Lung (tissue), 12 donors: Measurements from ENCODE around the gene IQSEC1. TPM values are rescaled to one million over a fixed set of nuclear protein-coding genes. Genes with fewer than 3 reads are reported as not detected.

ENCODE experiments used
- ATAC-seq: fragments of 200-7000 bp; cut with Tn5 transposase; one replicate; pipeline ENCODE4 v1.9.1; 2020; ENCODE audit warnings: moderate number of reproducible peaks; ENCODE audit not compliant: insufficient read depth, low FRiP score
- DNase-seq, 3 donors: peaks; one replicate each; pipeline ENCODE4 v3.0.0-alpha.2; 2013 to 2017
- H3K27ac ChIP-seq, 2 donors: one replicate each; pipeline ENCODE4 v1.5.1; 2013; ENCODE audit warnings: mild to moderate bottlenecking in 2 of 2, moderate library complexity in 2 of 2, control low read depth in 1 of 2, inconsistent platforms in 1 of 2, low read depth in 1 of 2, low read length in 1 of 2
- H3K27me3 ChIP-seq, 3 donors: one replicate each; pipeline ENCODE4 v1.5.1; 2013; ENCODE audit warnings: low read length in 2 of 3; ENCODE audit not compliant: control insufficient read depth in 3 of 3, insufficient read depth in 3 of 3
- H3K36me3 ChIP-seq, 4 donors: one replicate each; pipeline ENCODE4 v1.5.1; 2013; ENCODE audit warnings: low read length in 4 of 4, mild to moderate bottlenecking in 1 of 4, moderate library complexity in 1 of 4; ENCODE audit not compliant: control insufficient read depth in 4 of 4, insufficient read depth in 4 of 4
- H3K4me1 ChIP-seq, 5 donors: one replicate each; pipeline ENCODE4 v1.5.1; 2013; ENCODE audit warnings: low read length in 5 of 5, mild to moderate bottlenecking in 2 of 5, moderate library complexity in 1 of 5; ENCODE audit not compliant: control insufficient read depth in 5 of 5, insufficient read depth in 5 of 5
- H3K4me3 ChIP-seq: one replicate; pipeline ENCODE4 v1.5.1; 2013; ENCODE audit warnings: mild to moderate bottlenecking, control low read depth, moderate library complexity
- H3K9ac ChIP-seq, 2 donors: one replicate each; pipeline ENCODE4 v1.5.1; 2013; ENCODE audit warnings: low read length in 2 of 2, control low read depth in 1 of 2; ENCODE audit not compliant: insufficient read depth in 1 of 2
- H3K9me3 ChIP-seq, 4 donors: one replicate each; pipeline ENCODE4 v1.5.1; 2013; ENCODE audit warnings: low read length in 3 of 4, mild to moderate bottlenecking in 1 of 4, moderate library complexity in 1 of 4; ENCODE audit not compliant: control insufficient read depth in 4 of 4, insufficient read depth in 3 of 4
- WGBS, 2 donors: extraction: QIAGEN DNeasy Blood & Tissue Kit; methylation state at CpG; one replicate each; pipeline ENCODE4 v1.1.7; 2013; 5-methylcytosine and 5-hydroxymethylcytosine counted together
- polyA plus RNA-seq, 2 donors: library from polyadenylated mRNA; stranded (reverse); fragments of 200-250 nt; gene quantifications; one replicate each; pipeline ENCODE4 v1.2.1, GENCODE V29; 2013
- total RNA-seq, 2 donors: library from RNA; depleted of rRNA in 1 of 2; stranded (reverse); fragments of >200 nt in 1 of 2; gene quantifications; one replicate each; pipeline ENCODE4 v1.2.1, GENCODE V29; 2014 to 2021
- TF ChIP-seq, protein P1 (sequence below): IDR thresholded peaks from 2 replicates; pipeline ENCODE4 v1.5.1; 2012; ENCODE audit warnings: mild to moderate bottlenecking; ENCODE audit errors: control extremely low read depth, extremely low read depth
- donor health status: control.
- donor health status: control.
- donor health status: Bipolar disorder and iron deficiency.
- donor health status: healthy.
- donor health status: DM: yes; HTN: yes; CAD: no.

The IQSEC1 gene
- total and polyA plus RNA-seq, 4 donors, result 13.9 to 69.1 (median 31.1) TPM

DNA sequence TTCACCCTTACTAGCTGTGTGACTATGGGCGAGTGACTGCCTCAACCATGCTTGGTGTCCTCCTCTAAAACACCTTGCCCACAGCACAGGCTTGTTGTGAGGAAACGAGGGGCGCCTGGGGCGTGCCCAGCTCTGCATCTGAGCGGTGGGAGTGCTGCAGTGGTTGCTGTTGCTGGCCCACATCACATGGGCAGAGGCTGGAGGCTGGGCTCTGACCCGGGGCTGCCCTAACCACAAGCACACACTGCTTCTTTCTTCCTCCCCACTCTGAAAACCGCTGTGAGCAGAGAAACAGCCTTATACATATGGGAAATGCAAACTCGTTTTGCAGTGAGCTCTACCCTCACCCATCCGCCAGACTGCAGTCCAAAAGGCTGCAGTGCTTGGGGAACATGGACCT lies 157.1 kb downstream of the IQSEC1 start:
- TF ChIP-seq, protein P1, sequence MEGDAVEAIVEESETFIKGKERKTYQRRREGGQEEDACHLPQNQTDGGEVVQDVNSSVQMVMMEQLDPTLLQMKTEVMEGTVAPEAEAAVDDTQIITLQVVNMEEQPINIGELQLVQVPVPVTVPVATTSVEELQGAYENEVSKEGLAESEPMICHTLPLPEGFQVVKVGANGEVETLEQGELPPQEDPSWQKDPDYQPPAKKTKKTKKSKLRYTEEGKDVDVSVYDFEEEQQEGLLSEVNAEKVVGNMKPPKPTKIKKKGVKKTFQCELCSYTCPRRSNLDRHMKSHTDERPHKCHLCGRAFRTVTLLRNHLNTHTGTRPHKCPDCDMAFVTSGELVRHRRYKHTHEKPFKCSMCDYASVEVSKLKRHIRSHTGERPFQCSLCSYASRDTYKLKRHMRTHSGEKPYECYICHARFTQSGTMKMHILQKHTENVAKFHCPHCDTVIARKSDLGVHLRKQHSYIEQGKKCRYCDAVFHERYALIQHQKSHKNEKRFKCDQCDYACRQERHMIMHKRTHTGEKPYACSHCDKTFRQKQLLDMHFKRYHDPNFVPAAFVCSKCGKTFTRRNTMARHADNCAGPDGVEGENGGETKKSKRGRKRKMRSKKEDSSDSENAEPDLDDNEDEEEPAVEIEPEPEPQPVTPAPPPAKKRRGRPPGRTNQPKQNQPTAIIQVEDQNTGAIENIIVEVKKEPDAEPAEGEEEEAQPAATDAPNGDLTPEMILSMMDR, result no peak
- no peak overlapping the region for H3K27ac ChIP-seq
- ATAC-seq (no peak), DNase-seq (no peak)
- 44 to 61% methylated on average over 9 of the region's 9 CpGs for WGBS, 2 donors
- H3K36me3 ChIP-seq, result peaks cover 4 to 58% (median 14%) of the 10 kb centered on the region in 4 donors
- no peaks in the 10 kb centered on the region for H3K27me3 ChIP-seq
- no peak overlapping the region for H3K4me3 ChIP-seq
- no peaks in the 10 kb centered on the region for H3K9me3 ChIP-seq
- H3K9ac ChIP-seq, result no peak overlapping the region
- H3K4me1 ChIP-seq, result no peaks in the 10 kb centered on the region

DNA sequence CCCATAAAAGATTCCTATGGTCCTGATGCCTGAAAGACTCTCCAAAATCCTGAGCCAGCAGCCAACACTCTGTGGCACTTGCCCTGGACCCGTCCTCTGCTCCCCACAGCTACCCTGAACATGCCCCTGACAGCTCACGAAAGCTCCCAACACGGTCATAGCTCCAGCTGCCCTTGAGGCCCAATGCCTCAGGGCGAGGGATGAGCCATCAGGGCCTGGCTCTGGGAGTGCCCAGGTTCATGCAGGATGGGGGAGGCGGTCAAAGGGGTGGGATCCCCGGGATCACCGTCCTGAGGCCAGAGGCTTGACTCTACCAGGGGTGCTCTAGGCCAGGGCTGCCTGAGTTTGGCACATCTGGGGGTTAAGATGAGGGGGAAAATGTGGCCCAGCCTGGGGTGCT lies 159.1 kb downstream of the IQSEC1 start:
- TF ChIP-seq, protein P1, result no peak
- Histone ChIP-seq H3K27me3 (no peaks in the 10 kb centered on the region), H3K36me3 (peaks cover 0 to 60% (median 18%) of the 10 kb centered on the region in 4 donors), H3K9me3 (no peaks in the 10 kb centered on the region), H3K9ac (no peak overlapping the region), H3K27ac (no peak overlapping the region), H3K4me1 (no peaks in the 10 kb centered on the region), H3K4me3 (no peak overlapping the region)
- ATAC-seq (no peak), DNase-seq (no peak)
- 95 to 96% methylated on average over 7 of the region's 7 CpGs for WGBS, 2 donors

DNA sequence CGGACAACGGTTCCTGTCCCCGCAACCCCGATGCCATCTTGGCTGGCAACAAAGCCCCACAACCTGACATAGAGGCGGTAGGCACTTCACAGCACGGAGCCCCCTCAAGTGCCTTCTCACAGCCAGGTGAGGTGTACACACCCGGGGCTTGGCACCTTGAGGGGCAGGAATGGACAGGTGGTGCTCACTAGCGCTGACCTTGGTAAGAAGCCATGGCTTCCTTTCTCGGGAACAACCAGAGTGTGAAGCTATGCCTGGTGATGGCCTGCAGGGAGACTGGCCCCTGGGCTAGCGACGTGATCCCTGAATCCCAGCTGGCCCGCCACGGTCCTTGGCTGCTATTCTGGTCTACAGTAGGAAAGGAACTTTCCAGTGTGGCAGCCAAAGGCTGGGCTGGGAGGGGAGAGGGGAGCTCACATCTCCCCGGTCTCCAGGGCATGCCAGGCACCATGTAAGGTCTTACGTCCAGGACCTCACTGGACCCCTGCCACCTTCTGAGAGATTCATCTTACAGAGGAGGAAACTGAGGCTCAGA lies 161.3 kb downstream of the IQSEC1 start:
- no peak for DNase-seq
- TF ChIP-seq, protein P1, result no peak
- H3K4me1 ChIP-seq, result no peaks in the 10 kb centered on the region
- 94 to 97% methylated on average over 15 of the region's 15 CpGs for WGBS, 2 donors
- no peaks in the 10 kb centered on the region for H3K27me3 ChIP-seq
- no peak overlapping the region for H3K4me3 ChIP-seq
- H3K9ac ChIP-seq, result no peak overlapping the region
- no peak overlapping the region for H3K27ac ChIP-seq
- H3K9me3 ChIP-seq, result no peaks in the 10 kb centered on the region
- no peak for ATAC-seq
- peaks cover 2 to 69% (median 21%) of the 10 kb centered on the region in 4 donors for H3K36me3 ChIP-seq
